Gastrocnemius medialis (tissue), 4 donors: ENCODE data around the gene CFAP65.

ENCODE experiments used
- CTCF ChIP-seq, 5 experiments: fragments of 450-650 bp in 3 of 5; fragments of 200-600 bp in 2 of 5; sonication (generic) in 2 of 5; IDR thresholded peaks in 4 of 5; conservative IDR thresholded peaks in 1 of 5; 1 replicate in 4 of 5; 2 replicates in 1 of 5; pipeline ENCODE4 v1.5.1; 2016 to 2019; ENCODE audit warnings: antibody characterized with exemption in 5 of 5, mild to moderate bottlenecking in 3 of 5, moderate library complexity in 3 of 5
- POLR2A ChIP-seq, 2 donors: fragments of 450-650 bp; IDR thresholded peaks; one replicate each; pipeline ENCODE4 v1.6.1; 2017; ENCODE audit warnings: antibody characterized with exemption in 2 of 2, mild to moderate bottlenecking in 2 of 2, moderate library complexity in 2 of 2

DNA sequence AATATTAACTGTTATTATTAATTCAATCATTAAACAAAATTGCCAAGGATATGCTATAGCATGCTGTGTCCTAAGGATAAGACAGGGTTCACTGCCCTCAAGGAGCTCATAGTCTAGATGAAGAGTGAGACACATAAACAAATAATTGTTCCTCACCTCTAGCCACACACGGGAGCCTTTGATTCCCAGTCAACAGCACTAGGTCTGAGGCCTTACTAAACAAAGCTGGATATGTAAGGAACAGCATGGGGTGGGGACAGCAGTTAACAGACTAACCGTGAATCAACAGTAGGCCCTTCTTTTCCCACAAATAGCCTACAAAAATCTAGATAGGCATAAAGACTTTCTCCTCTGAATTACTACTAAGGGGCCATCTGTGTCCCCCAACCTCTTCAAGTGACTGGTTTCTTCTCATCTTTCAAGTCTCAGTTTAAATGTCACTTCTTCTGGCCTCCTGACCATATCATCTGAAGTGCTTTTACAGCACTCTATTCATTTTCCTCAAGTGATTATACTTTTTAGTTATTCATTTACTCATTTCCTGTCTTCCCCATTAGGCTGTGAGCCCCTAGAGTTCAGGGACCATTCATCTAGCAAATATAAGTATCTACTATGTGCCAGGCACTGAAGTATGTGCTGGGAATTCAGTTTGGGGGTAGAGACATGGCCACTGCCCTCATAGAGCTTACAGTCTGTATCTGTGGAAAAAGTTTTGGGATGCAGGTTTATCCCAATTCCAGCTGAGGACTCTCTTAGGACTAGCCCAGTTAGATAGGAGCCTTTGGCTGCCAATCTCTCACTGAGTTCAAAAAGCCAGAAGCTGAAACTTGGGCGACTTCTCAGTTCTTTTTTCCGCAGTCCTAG is 49.4 kb upstream of the CFAP65 start:
- no peak for TF ChIP-seq CTCF (IDR thresholded peaks at IDR 0.05 in 4 of 5, conservative IDR thresholded peaks at IDR 0.05 in 1 of 5)
- TF ChIP-seq POLR2A (IDR thresholded peaks at IDR 0.05) = no peak
